Epithelial cell of proximal tubule (primary cell): ENCODE results near the gene FAHD2A. TPM values are rescaled to one million over a fixed set of nuclear protein-coding genes. Genes with fewer than 3 reads are reported as not detected.

Source experiments
- DNase-seq: peaks from one replicate; pipeline ENCODE4 v3.0.0-alpha.2; 2011; ENCODE audit warnings: low read depth
- H3K4me3 ChIP-seq: 2 replicates; pipeline ENCODE4 v1.5.1; 2011; ENCODE audit warnings: low read depth, mild to moderate bottlenecking, low read length
- total RNA-seq: library from RNA; depleted of rRNA; stranded (reverse); fragments of >200 nt; gene quantifications from 2 replicates; pipeline ENCODE4 v1.2.3, GENCODE V29; 2015
- TF ChIP-seq, protein P1 (sequence below): conservative IDR thresholded peaks from 2 replicates; pipeline ENCODE4 v1.5.1; 2012; ENCODE audit warnings: low read depth, mild to moderate bottlenecking, low read length

FAHD2A gene
- total RNA-seq, 1 donor from 2014 or later: 31.4 TPM

DNA sequence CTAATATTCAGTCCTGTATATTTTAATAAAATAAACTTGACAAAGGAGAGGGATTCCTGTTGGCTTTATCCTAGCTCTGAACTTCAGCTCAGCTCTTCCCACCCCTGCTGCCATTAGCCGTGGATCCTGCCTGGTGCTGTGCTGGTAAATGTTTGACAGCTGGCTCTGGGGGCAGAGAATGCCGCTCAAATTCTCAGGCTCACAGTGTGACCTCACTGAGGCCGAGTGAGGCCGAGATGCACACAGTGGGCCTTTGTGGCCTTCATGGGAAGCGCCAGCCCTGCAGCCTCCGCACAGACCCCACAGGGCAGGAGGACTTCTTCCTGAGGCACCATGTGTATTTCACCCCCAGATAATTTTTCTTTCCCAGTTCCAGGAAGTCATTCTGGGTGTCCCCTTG is 16.5 kb upstream of the FAHD2A start:
- TF ChIP-seq, protein P1, sequence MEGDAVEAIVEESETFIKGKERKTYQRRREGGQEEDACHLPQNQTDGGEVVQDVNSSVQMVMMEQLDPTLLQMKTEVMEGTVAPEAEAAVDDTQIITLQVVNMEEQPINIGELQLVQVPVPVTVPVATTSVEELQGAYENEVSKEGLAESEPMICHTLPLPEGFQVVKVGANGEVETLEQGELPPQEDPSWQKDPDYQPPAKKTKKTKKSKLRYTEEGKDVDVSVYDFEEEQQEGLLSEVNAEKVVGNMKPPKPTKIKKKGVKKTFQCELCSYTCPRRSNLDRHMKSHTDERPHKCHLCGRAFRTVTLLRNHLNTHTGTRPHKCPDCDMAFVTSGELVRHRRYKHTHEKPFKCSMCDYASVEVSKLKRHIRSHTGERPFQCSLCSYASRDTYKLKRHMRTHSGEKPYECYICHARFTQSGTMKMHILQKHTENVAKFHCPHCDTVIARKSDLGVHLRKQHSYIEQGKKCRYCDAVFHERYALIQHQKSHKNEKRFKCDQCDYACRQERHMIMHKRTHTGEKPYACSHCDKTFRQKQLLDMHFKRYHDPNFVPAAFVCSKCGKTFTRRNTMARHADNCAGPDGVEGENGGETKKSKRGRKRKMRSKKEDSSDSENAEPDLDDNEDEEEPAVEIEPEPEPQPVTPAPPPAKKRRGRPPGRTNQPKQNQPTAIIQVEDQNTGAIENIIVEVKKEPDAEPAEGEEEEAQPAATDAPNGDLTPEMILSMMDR: no peak
- no peak for DNase-seq
- no peak overlapping the region for H3K4me3 ChIP-seq

DNA sequence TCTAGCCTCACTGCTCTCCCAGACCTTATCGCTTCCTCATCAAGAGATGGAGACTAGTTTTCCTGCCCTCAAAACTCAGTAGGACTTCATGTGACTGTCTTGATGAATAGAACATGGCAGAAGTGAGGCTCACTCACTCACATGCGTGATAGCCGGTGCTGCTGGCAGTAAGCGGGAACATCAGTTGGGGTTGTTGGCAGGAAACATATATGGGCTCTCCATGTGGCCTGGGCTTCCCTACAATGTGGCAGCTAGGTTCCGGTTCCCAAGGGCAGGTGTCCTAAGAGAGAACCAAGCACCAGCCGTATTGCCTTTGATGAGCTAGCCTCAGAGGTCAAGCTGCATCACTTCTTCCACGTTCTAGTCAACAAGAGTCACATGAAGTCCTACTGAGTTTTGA is 15.2 kb upstream of the FAHD2A start:
- H3K4me3 ChIP-seq: no peak overlapping the region
- TF ChIP-seq, protein P1: no peak
- no peak for DNase-seq

DNA sequence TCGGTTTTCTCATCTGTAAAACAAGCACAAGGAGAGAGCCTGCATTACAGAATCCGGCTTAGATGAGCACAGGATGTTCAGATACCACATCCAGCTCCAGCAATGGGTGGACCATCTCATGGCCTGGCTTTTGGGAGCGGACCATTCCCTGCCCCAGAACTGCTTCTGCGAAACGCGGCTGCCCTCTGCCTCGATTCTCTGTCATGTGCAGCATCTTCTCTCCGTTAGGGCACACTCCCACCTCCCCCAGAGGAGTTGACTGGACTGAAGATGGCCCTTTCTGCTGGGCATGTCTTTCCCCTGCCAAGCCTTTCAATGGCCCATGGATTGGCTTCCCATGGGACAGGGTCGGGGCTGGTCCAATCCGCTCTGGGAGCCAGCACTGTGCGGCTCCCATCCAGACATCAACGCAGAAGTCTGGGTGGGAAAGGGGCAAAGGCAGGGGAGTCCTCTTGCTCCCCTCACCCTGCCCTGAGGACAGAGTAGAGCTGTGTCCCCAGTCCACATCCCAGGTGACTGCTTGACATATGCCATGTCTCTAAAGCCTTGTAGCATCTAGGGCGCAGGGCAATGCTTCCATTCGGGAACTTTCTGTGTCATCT is 14.3 kb upstream of the FAHD2A start:
- DNase-seq: no peak
- TF ChIP-seq, protein P1: no peak
- H3K4me3 ChIP-seq: no peak overlapping the region

DNA sequence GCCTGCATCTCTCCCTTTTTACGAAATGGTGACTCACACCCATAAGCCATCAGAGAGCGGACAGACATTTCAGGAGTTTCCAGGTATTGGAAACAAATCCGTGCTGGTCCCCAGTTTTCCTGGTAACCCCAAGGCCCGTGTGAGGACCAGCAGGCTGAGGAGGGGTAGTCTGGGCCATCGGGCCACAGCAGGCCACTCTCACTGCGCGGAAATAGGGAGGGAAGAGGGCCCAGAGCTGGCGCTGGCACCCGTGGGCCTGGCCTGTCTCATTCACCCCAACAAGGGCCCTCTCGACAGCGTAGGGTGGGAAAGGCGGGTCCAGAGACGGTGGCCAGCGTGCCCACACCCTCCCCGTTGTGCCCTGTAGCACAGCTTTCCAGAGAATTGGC is 13.7 kb upstream of the FAHD2A start:
- no peak overlapping the region for H3K4me3 ChIP-seq
- no peak for DNase-seq
- TF ChIP-seq, protein P1: no peak

DNA sequence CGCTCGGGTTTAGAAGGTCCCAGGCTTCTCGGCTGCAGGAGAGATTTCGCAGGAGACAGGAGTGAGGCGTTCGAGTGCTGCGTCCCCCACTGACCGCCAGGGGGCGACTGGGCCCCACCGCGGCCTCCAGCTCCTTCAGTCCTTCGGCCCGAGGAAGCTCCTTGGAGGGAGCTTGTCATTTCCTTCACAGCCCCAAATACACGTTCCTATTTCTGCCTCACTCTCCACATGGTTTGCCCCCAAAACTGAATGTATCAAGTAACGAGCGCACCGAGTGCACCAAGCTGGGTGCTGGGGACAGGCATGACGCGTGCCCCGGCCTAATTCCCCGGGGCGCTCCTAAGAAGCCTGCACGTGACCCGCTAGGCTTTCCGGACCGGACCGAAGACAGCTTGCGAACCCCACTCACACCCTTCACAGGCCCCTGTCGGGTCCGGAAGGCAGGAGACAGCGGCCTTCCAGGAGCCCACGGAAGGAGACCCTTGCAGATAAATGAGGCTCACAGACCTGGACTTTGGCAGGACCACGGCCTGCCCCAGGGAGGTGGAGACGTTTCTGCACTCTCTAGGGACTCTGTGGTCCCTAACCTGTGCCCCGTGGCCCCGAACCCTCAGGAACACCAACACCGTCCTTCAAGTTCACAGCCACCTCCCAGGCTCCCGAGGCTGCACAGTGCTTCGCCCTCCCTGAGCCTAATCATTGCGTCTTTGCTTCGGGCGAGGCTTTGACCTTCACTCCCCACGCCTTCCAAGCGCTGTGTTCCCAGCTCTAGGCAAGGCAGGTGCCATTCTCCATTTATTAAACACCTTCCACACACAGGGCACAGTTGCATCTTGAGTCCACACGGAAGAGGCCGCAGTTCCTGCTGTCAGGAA is 13.0 kb upstream of the FAHD2A start:
- TF ChIP-seq, protein P1: peak; percentile 91
- no peak overlapping the region for H3K4me3 ChIP-seq
- DNase-seq: no peak

DNA sequence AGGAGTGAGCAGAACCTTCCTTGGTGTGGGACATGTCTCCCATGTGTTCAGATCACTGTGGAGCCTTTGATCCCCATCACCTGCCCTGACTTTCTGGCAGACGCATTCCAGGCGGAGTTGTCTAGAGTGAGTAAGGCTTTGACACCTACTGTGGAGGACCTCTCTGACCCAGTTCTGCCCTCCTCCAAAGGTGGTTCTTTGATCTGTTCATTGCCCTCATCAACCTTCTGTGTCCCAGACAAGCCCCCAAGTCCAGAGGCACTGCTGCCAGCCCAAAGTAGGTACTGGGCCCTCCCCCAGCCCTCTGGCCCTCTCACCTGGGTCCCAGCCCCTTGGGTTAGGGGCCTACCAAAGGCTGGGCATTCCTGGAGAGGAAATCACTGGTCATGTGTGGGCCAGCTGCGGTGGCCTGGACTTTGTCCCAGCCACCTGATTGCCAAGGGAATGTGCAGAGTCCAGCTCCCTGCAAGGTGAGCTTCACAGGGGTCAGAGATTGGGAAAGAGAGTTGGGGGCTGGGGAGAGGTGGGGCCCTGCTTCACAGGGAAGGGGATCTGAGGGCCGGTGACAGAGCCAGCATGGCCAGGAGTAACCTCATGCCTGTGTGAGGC is 12.1 kb upstream of the FAHD2A start:
- no peak for DNase-seq
- H3K4me3 ChIP-seq: no peak overlapping the region
- TF ChIP-seq, protein P1: no peak
